OCI-LY3 (cell line): ENCODE measurements around the gene MYL7.

Source experiments
- H2AFZ ChIP-seq: fragments of 200-600, 300-600 bp; shearing (Covaris generic); 2 replicates; pipeline ENCODE4 v1.6.0; 2014; ENCODE audit warnings: antibody characterized with exemption, low read depth, low read length
- H3K27ac ChIP-seq: fragments of 200-600, 300-600 bp; sonication (generic); 2 replicates; pipeline ENCODE4 v1.5.1; 2014; ENCODE audit warnings: mild to moderate bottlenecking, low read length, moderate library complexity, mixed read lengths
- H3K27me3 ChIP-seq: fragments of 200-600, 300-600 bp; sonication (generic); 2 replicates; pipeline ENCODE4 v1.6.1; 2014; ENCODE audit warnings: low read depth, low read length, mixed read lengths
- H3K36me3 ChIP-seq: fragments of 200-600, 300-600 bp; sonication (generic); replicated peaks from 2 replicates; pipeline ENCODE3; 2014; ENCODE audit warnings: low read depth, low read length, mixed read lengths
- H3K4me1 ChIP-seq: fragments of 300-600, 200-600 bp; sonication (generic); 2 replicates; pipeline ENCODE4 v1.6.1; 2014; ENCODE audit warnings: low read length, mixed read lengths
- H3K4me2 ChIP-seq: fragments of 200-600, 300-600 bp; sonication (generic); 2 replicates; pipeline ENCODE4 v1.6.1; 2014; ENCODE audit warnings: low read length, mixed read lengths
- H3K4me3 ChIP-seq: fragments of 300-600, 200-600 bp; sonication (generic); 2 replicates; pipeline ENCODE4 v1.5.1; 2014; ENCODE audit warnings: antibody characterized with exemption, mild to moderate bottlenecking, low read length, moderate library complexity
- H3K79me2 ChIP-seq: fragments of 300-600, 200-600 bp; shearing (Covaris generic); 2 replicates; pipeline ENCODE4 v1.6.1; 2014; ENCODE audit warnings: mild to moderate bottlenecking, low read length, mixed read lengths
- H3K9ac ChIP-seq: fragments of 300-600, 200-600 bp; shearing (Covaris generic); 2 replicates; pipeline ENCODE4 v1.6.0; 2014; ENCODE audit warnings: mild to moderate bottlenecking, low read length, moderate library complexity
- H3K9me3 ChIP-seq: fragments of 200-600, 300-600 bp; shearing (Covaris generic); 2 replicates; pipeline ENCODE4 v1.6.1; 2014; ENCODE audit warnings: low read length, mixed read lengths; ENCODE audit not compliant: insufficient read depth
- H4K20me1 ChIP-seq: fragments of 200-600, 300-600 bp; sonication (generic); 2 replicates; pipeline ENCODE4 v1.6.1; 2016; ENCODE audit warnings: low read length, mixed read lengths; ENCODE audit not compliant: insufficient read depth
- CTCF ChIP-seq: fragments of 200-600, 300-600 bp; sonication (generic); IDR thresholded peaks from 2 replicates; pipeline ENCODE4 v1.5.1; 2014; ENCODE audit warnings: antibody characterized with exemption, low read length, low read depth
- EZH2phosphoT487 ChIP-seq: fragments of 200-600 bp; shearing (Covaris generic); IDR thresholded peaks from 2 replicates; pipeline ENCODE4 v1.6.1; 2018; ENCODE audit warnings: antibody characterized with exemption, mixed run types, low read depth

Gene MYL7

GRCh38 chr7:44184873-44185446 lies 43.8 kb upstream of the MYL7 start:
- Histone ChIP-seq H3K9me3 (no peaks in the 10 kb centered on the region), H2AFZ (peak overlapping the region; percentile 41), H3K4me3 (no peak overlapping the region), H4K20me1 (no peaks in the 10 kb centered on the region), H3K79me2 (no peaks in the 10 kb centered on the region), H3K36me3 (no peaks in the 10 kb centered on the region), H3K4me1 (peaks cover 7% of the 10 kb centered on the region), H3K27ac (no peak overlapping the region), H3K9ac (no peak overlapping the region), H3K4me2 (no peak overlapping the region), H3K27me3 (peaks cover 16% of the 10 kb centered on the region; the same call in 1 of the 2 replicates)
- TF ChIP-seq EZH2phosphoT487, result no peak
- no peak for TF ChIP-seq CTCF

- Histone ChIP-seq H2AFZ (peak overlapping the region; percentile 41; the same call in 1 of the 2 replicates), H3K4me2 (no peak overlapping the region), H3K9me3 (no peaks in the 10 kb centered on the region), H3K36me3 (no peaks in the 10 kb centered on the region), H3K4me1 (peaks cover 7% of the 10 kb centered on the region), H3K27me3 (peaks cover 16% of the 10 kb centered on the region; the same call in 1 of the 2 replicates), H3K9ac (no peak overlapping the region), H3K79me2 (no peaks in the 10 kb centered on the region), H3K27ac (no peak overlapping the region), H3K4me3 (no peak overlapping the region), H4K20me1 (no peaks in the 10 kb centered on the region)
- TF ChIP-seq EZH2phosphoT487 (no peak), CTCF (no peak)
Measured at GRCh38 chr7:44184206-44184872, 43.2 kb upstream of the MYL7 start.

- H3K4me2 ChIP-seq, result no peak overlapping the region
- H3K4me1 ChIP-seq, result peaks cover 7% of the 10 kb centered on the region
- H3K79me2 ChIP-seq, result no peaks in the 10 kb centered on the region
- no peak for TF ChIP-seq EZH2phosphoT487
- no peak for TF ChIP-seq CTCF
- peaks cover 16% of the 10 kb centered on the region; the same call in 1 of the 2 replicates for H3K27me3 ChIP-seq
- no peak overlapping the region for H3K9ac ChIP-seq
- no peaks in the 10 kb centered on the region for H4K20me1 ChIP-seq
- H3K4me3 ChIP-seq, result no peak overlapping the region
- no peaks in the 10 kb centered on the region for H3K9me3 ChIP-seq
- H2AFZ ChIP-seq, result no peak overlapping the region
- H3K36me3 ChIP-seq, result no peaks in the 10 kb centered on the region
- H3K27ac ChIP-seq, result no peak overlapping the region
Measured at GRCh38 chr7:44183386-44183785, 42.3 kb upstream of the MYL7 start.

GRCh38 chr7:44182827-44183226 lies 41.7 kb upstream of the MYL7 start:
- no peak overlapping the region for H3K4me2 ChIP-seq
- no peak overlapping the region for H3K9ac ChIP-seq
- H3K79me2 ChIP-seq, result no peaks in the 10 kb centered on the region
- no peak overlapping the region for H3K27ac ChIP-seq
- H4K20me1 ChIP-seq, result no peaks in the 10 kb centered on the region
- H3K4me3 ChIP-seq, result no peak overlapping the region
- peaks cover 16% of the 10 kb centered on the region; the same call in 1 of the 2 replicates for H3K27me3 ChIP-seq
- H3K4me1 ChIP-seq, result peaks cover 7% of the 10 kb centered on the region
- H2AFZ ChIP-seq, result no peak overlapping the region
- TF ChIP-seq CTCF, result no peak
- H3K36me3 ChIP-seq, result no peaks in the 10 kb centered on the region
- no peaks in the 10 kb centered on the region for H3K9me3 ChIP-seq
